ENCODE data around the gene PLA2G2A.
"Not testable (repeated sequence)": the region's sequence is repeated elsewhere in the genome, so short reads cannot be mapped to it uniquely, and the experiment has no call there.

Gene PLA2G2A

GRCh38 chr1:19971664-19972063 lies 7.8 kb downstream of the PLA2G2A start:
- no peak for DNase-seq

DNA sequence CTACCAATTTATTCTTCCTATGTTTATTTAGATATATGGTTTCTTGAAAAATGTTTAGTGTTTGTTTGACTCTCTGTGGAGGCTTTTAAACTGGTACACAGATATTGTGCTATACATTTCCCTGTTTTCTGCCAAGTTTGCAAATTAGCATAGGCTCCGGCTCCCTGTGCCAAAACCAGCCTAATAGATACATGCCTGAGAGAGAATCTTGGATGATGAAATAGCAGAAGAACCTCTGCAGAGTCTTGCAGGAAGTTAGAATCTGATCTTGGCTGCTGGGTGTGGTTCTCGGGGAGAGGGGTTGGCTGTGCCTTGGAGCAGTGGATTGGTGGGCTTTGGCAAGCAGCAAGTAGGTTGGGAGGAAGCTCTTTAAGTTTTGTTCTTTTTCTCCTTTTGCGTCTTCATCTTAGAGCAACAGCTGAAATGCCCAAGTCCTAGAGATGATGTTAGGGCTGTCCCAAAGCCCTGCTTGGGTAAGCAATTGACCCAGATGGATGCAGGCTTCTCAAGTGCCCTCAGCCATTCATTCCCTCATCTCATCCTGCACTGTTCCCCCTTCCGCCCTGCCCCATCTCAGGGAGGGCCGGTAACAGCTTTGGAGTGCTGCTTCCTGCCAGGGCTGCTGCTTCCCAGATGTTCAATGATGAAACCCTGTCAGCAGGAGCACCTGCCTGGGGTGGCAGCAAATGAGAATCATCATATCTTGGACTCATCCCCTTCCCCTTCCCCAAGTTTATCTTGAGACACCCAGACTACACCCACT lies 9.3 kb downstream of the PLA2G2A start:
- DNase-seq = no peak

- no peak for DNase-seq
Observed at GRCh38 chr1:19967808-19968207, 11.6 kb downstream of the PLA2G2A start.

GRCh38 chr1:19964542-19964941 lies 14.9 kb downstream of the PLA2G2A start:
- DNase-seq = no peak

DNA sequence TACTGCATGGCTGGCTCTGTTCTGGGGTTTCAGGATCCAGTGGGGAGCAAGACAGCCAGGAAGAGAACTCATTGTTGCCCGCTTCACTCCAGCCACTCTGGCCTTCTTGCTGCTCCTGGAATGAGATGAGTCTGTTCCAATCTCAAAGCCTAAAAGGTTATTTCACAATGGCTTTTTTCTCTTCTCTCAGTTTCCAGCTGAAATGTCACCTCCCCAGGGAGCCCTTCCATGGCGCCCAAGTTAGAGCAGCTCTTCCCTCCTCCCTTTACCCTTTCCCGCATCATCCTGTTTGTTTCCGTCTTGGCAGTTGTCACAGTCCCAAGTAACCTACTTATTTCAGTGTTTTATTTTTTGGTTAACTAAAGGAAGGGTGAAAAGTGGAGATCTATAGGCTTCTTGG lies 15.8 kb downstream of the PLA2G2A start:
- DNase-seq = no peak

GRCh38 chr1:19960591-19960990 lies 18.8 kb downstream of the PLA2G2A start:
- no peak for DNase-seq

DNA sequence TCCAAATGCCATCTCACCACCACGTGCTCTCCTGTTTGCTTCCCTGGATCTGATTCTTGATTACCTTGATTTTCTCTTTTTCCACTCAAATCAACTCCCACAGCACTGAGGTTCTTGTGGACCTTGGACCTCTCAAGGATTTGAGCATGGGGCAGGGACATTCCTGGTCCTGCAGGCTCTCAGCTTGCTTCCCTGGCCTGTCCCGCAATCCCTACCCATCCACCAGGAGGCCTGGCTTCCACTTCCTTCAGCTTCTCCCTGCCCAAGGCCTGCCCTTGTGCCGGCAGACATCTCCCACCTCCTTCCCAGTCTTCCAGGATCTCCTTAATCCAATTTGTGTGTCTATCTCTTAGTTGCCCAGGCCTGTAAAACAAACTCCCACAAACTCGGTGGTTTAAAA lies 21.6 kb downstream of the PLA2G2A start:
- DNase-seq = no peak

DNA sequence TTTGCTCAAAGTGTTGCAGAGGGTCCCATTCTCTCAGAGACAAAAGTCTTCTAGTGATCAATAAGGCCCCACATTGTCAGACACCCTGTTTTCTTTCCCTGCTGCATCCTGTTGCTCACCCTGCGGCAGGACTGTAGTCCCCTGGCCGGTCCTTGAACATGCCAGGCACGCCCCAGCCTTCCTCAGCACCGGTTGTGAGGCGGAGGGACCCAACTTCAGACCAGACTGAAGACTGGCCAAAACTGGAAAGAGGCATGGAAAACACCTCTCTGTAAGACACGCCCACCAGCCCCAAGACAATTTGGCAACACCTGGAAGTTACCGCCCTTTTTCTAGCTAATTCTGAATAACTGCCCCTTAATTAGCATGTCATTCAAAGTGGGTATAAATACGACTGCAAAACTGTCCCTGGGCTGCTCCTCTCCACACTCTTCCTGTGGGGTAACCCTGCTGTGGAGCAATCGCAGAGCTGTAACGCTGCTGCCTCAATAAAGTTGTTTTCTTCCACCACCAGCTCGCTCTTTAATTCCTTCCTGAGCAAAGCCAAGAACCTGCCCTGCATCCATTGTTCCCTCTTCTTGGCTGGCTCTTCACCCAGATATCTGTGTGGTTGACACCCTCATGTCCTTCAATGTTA lies 23.8 kb downstream of the PLA2G2A start:
- no peak for DNase-seq

DNA sequence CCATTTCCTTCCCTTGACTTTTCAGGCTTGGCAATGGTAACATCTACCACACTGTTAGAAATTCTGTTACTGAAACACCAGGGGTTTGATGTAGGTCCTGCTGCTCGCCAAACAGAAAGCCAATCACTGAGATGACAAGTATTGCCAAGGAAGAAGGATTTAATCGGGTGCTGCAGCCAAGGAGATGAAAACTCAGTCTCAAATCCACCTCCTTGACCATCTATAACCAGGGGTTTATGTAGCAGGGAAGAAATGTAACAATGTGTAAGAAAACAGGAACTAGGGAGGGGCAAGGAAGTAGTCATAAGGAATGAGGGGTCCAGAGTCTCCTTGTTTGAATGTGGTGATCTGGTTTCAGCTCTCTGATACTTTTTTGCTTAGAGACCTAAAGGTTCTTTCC lies 25.4 kb downstream of the PLA2G2A start:
- DNase-seq = no peak

DNA sequence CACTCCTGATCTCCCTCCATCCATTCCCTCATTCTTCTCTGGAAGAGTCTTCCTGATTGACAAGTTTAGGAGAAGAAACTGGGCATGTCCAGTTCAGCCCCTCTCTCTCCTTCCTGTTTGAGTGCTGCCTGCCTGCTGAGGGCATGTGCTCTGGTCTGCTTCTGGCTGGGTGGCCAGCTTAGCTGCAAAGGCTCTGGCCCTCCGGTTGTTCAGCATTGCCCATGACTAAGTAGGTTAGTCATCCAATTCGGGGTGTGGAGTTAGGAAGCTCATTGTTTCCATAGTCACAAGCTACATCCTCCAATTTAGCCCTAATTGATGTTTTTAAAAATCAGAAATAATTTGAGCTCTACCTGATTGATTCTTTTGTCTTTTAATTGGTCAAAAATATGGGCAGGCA lies 30.4 kb downstream of the PLA2G2A start:
- DNase-seq = no peak

DNA sequence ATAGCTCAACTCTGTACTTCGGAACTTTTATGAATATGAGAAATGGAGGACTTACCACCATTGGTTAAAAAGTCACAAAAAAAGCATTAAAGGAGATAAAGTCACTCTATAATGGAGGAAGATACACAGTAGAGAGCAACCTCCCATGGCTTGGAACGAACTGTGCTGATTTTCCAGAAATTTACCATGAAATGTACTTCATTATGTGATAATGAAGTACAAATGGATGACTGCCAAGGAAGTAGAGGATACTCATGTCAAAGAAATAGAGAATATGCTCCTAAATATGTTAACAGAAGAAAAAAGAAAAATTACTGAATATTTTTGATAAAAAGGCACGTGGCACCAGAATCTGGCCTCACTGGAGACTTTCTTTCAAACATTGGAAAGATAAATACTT lies 32.4 kb downstream of the PLA2G2A start:
- no peak for DNase-seq

DNA sequence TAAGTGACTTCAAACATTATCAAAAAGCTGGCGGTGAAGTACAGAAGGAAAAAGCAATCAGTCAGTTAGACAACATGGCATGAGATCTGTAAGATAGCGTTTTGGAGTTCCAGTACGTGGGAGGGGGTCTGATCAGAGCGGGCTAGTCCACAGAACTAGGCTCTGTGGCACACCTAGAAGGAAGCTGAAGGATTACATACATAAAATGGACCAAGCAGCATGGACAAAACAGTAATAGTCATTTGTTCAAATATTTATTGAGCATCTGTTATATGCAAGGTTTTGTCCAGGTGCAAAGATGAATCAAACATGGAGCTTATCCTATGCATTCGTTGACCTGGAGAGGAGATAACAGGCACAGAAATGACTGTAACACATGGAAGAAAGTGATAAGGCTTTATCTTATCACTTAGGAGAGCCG lies 33.1 kb downstream of the PLA2G2A start:
- no peak for DNase-seq

DNA sequence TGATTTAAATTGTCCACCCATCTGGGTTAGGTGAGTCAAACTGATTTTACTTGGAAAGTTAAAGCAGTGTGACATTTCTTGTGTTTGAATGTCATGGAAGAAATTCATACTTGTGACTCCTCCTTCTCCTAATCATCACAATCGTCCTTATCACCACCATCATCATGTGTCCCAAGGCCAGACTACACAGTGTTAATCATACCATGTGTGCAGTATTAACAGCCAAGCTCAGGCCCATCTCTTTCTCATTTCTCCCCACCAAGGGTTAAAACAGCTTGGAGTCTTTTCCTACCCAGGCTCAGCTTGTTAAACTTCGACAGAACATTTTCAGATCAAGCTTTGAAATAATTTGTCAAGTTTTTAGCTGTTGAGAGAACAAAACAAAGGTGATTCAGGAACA lies 33.5 kb downstream of the PLA2G2A start:
- DNase-seq = no peak

DNA sequence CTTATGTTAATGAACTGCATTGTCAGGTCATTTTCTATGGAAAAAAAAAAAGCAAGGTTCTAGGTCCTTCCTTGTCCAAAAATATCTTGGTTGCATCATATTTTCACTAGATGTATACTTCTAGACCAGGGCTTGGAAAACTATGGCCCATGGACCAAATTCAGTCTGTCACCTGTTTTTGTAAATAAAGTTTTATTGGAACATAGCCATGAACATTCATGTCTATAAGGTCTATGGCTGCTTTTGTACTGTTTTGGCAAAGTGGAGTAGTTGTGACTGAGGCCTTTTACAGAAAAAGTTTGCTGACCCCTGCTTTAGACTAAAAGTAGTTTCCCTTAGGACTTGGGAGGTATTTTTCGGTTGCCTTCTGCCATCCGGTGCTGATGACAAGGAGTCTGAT lies 36.8 kb downstream of the PLA2G2A start:
- DNase-seq = no peak

DNA sequence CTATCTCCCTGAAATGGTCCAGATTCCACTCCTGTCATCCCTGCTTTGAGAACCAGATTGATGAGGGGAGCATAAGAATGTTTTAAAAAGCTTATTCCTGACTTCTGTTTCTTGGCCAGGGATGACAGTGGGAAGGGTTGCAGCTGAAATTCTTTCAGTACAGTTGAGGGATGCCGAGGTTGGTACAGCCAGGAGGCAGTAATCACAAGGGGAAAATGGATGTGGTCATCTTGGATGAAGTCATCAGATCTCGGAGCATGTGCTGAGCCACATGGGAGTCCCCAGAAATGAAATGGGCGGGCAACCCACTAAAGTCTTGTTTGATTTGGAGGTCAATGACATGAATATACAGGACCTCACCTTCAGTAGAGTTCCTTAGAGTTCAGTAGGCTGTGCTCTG lies 37.3 kb downstream of the PLA2G2A start:
- DNase-seq = no peak

- no peak for DNase-seq
Observed at GRCh38 chr1:19941206-19941568, 38.2 kb downstream of the PLA2G2A start.

- DNase-seq = no peak
Observed at GRCh38 chr1:19940486-19941205, 38.8 kb downstream of the PLA2G2A start.

- no peak for DNase-seq
Observed at GRCh38 chr1:19938472-19938871, 40.9 kb downstream of the PLA2G2A start.

DNA sequence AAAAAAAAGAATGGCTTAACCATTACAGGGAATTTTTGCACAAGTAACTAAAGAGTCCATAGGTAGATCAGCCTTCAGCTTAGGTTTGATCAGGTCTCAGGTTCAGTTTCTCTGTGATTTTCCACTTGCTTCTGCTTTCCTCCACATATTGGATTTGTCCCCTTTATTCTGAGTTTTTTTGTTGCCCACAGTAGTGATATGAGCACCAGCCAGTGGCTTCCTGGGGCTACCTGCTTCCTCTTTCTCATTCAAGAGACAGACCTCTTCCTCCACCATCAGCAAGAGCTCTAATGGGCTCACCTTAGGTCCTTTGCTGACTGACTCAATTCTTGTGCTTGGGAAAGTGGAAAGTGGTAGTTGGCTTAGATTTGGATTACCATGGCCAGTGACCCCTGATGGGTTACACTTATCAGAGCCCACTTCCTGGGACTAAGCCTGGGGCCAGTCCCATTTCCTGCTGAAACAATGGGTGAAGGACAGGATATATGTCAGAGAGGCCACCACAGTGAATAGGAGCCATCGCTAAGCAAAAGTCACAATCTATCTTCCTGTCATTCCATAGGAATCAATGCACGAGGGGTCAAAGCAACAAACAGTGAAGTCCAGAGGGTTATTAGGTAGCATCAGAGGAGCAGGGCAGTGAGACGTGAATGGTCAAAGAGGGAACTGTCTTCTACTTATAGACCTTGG lies 43.2 kb downstream of the PLA2G2A start:
- no peak for DNase-seq

GRCh38 chr1:19934336-19934735 lies 45.1 kb downstream of the PLA2G2A start:
- no peak for DNase-seq

DNA sequence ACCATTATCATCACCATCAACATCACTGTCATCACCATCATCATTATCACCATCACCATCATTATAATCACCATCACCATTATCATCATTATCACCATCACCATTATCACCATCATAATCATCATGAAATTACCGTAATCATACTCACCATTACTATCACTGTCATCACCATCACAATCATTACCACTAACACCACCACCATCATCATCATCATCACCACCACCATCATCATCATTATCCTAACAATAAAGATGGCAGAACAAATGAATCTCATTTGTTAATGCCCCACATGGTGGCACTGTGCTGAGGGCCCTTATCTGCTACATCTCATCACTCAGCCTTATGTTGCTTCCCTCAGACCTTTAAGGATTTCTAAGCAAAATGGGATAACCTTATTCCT lies 46.6 kb downstream of the PLA2G2A start:
- DNase-seq = no peak

GRCh38 chr1:19927130-19927421 lies 52.3 kb downstream of the PLA2G2A start:
- not testable (repeated sequence) for DNase-seq

- no peak for DNase-seq
Observed at GRCh38 chr1:19926296-19927129, 52.9 kb downstream of the PLA2G2A start.

Measured in femur (tissue), 1 donor.